HL-60 (cell line): ENCODE data around the gene SAMD5.

ENCODE experiments used
- DNase-seq, 2 experiments: peaks; one replicate each; pipeline ENCODE4 v3.0.0-alpha.2; 2010 to 2020; ENCODE audit warnings: low read depth in 1 of 2, low spot score in 1 of 2
- H3K27ac ChIP-seq: fragments of 250-450 bp; sonication (Bioruptor Pico); replicated peaks from 2 replicates; pipeline ENCODE4 v1.5.1; 2020; ENCODE audit warnings: mild to moderate bottlenecking, moderate library complexity
- H3K27me3 ChIP-seq: fragments of 250-450 bp; sonication (Bioruptor Pico); 2 replicates; pipeline ENCODE4 v1.5.1; 2021; ENCODE audit warnings: mild to moderate bottlenecking, moderate library complexity; ENCODE audit not compliant: insufficient read depth, poor library complexity, severe bottlenecking
- H3K4me3 ChIP-seq: replicated peaks from 2 replicates; pipeline ENCODE4 v1.5.1; 2011; ENCODE audit warnings: mild to moderate bottlenecking, control low read depth, low read length; ENCODE audit not compliant: insufficient read depth
- GABPA ChIP-seq: IDR thresholded peaks from 2 replicates; pipeline ENCODE4 v1.6.1; 2012; ENCODE audit warnings: low read depth
- POLR2AphosphoS5 ChIP-seq: IDR thresholded peaks from 2 replicates; pipeline ENCODE4 v1.6.1; 2012; ENCODE audit warnings: low read depth
- SPI1 ChIP-seq: IDR thresholded peaks from 2 replicates; pipeline ENCODE4 v1.6.1; 2012; ENCODE audit warnings: low read depth, mild to moderate bottlenecking, borderline replicate concordance
- TF ChIP-seq, protein P1 (sequence below): IDR thresholded peaks from one replicate; pipeline ENCODE4 v1.5.1; 2011; ENCODE audit warnings: low read length, control low read depth, inconsistent platforms; ENCODE audit not compliant: insufficient read depth
- TF ChIP-seq, protein P2 (sequence below): IDR thresholded peaks from 2 replicates; pipeline ENCODE4 v1.6.1; 2012; ENCODE audit warnings: low read depth; ENCODE audit not compliant: insufficient replicate concordance

The SAMD5 gene

GRCh38 chr6:147508866-147509608 is 547 bp downstream of the SAMD5 start:
- Histone ChIP-seq H3K27ac (no peak overlapping the region), H3K4me3 (no peak overlapping the region), H3K27me3 (peaks cover 54% of the 10 kb centered on the region)
- DNase-seq: no peak
- no peak for TF ChIP-seq POLR2AphosphoS5
- TF ChIP-seq, protein P1, sequence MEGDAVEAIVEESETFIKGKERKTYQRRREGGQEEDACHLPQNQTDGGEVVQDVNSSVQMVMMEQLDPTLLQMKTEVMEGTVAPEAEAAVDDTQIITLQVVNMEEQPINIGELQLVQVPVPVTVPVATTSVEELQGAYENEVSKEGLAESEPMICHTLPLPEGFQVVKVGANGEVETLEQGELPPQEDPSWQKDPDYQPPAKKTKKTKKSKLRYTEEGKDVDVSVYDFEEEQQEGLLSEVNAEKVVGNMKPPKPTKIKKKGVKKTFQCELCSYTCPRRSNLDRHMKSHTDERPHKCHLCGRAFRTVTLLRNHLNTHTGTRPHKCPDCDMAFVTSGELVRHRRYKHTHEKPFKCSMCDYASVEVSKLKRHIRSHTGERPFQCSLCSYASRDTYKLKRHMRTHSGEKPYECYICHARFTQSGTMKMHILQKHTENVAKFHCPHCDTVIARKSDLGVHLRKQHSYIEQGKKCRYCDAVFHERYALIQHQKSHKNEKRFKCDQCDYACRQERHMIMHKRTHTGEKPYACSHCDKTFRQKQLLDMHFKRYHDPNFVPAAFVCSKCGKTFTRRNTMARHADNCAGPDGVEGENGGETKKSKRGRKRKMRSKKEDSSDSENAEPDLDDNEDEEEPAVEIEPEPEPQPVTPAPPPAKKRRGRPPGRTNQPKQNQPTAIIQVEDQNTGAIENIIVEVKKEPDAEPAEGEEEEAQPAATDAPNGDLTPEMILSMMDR: no peak
- TF ChIP-seq GABPA: no peak
- TF ChIP-seq, protein P2, sequence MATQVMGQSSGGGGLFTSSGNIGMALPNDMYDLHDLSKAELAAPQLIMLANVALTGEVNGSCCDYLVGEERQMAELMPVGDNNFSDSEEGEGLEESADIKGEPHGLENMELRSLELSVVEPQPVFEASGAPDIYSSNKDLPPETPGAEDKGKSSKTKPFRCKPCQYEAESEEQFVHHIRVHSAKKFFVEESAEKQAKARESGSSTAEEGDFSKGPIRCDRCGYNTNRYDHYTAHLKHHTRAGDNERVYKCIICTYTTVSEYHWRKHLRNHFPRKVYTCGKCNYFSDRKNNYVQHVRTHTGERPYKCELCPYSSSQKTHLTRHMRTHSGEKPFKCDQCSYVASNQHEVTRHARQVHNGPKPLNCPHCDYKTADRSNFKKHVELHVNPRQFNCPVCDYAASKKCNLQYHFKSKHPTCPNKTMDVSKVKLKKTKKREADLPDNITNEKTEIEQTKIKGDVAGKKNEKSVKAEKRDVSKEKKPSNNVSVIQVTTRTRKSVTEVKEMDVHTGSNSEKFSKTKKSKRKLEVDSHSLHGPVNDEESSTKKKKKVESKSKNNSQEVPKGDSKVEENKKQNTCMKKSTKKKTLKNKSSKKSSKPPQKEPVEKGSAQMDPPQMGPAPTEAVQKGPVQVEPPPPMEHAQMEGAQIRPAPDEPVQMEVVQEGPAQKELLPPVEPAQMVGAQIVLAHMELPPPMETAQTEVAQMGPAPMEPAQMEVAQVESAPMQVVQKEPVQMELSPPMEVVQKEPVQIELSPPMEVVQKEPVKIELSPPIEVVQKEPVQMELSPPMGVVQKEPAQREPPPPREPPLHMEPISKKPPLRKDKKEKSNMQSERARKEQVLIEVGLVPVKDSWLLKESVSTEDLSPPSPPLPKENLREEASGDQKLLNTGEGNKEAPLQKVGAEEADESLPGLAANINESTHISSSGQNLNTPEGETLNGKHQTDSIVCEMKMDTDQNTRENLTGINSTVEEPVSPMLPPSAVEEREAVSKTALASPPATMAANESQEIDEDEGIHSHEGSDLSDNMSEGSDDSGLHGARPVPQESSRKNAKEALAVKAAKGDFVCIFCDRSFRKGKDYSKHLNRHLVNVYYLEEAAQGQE: no peak
- TF ChIP-seq SPI1: no peak

DNA sequence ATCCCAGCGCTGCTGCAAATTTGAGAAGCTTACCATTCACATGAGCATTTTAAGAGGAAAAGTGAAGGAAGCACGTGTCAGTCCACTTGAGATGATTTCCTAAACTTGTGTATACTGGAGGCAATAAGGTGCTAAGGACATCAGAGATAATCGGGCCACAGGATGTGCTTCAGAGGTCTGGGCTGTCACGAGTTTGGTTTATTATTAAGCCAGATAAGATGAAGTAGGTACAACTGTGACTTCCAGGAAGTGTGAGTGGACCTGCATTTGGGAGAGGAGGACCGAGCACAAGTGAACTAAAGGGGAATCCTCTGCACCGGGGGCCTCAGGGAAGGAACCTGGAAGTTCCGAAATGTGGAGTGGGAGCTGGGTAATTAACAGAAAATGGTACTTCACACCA is 1.4 kb downstream of the SAMD5 start:
- TF ChIP-seq, protein P2: no peak
- TF ChIP-seq, protein P1: no peak
- TF ChIP-seq POLR2AphosphoS5 (no peak), GABPA (no peak), SPI1 (no peak)
- DNase-seq: no peak
- Histone ChIP-seq H3K27me3 (peaks cover 46% of the 10 kb centered on the region), H3K27ac (no peak overlapping the region), H3K4me3 (no peak overlapping the region)

GRCh38 chr6:147510929-147511590 is 2.6 kb downstream of the SAMD5 start:
- H3K27ac ChIP-seq: no peak overlapping the region
- DNase-seq: no peak
- H3K27me3 ChIP-seq: peaks cover 41% of the 10 kb centered on the region
- TF ChIP-seq POLR2AphosphoS5 (no peak), GABPA (no peak), SPI1 (no peak)
- TF ChIP-seq, protein P1: no peak
- TF ChIP-seq, protein P2: no peak
- no peak overlapping the region for H3K4me3 ChIP-seq
